Trophoblast cell (in vitro differentiated cells and primary cell): ENCODE results near the gene WDR86.

Experiments used
- DNase-seq, 2 donors: peaks; one replicate each; pipeline ENCODE4 v3.0.0-alpha.2; 2016
- H2AFZ ChIP-seq: 2 replicates; pipeline ENCODE4 v1.6.1; 2013; ENCODE audit warnings: low read length, moderate library complexity, mild to moderate bottlenecking; ENCODE audit not compliant: insufficient read depth, poor library complexity
- H2AK5ac ChIP-seq: 2 replicates; pipeline ENCODE4 v1.6.1; 2013; ENCODE audit warnings: mild to moderate bottlenecking, low read length
- H2BK120ac ChIP-seq: 2 replicates; pipeline ENCODE4 v1.6.1; 2013; ENCODE audit warnings: low read length, mild to moderate bottlenecking, moderate library complexity; ENCODE audit not compliant: insufficient read depth, poor library complexity
- H2BK12ac ChIP-seq: 2 replicates; pipeline ENCODE4 v1.6.1; 2013; ENCODE audit warnings: mild to moderate bottlenecking, low read length, moderate library complexity
- H2BK5ac ChIP-seq: 2 replicates; pipeline ENCODE4 v1.6.1; 2013; ENCODE audit warnings: low read length, low read depth, moderate library complexity, mild to moderate bottlenecking; ENCODE audit not compliant: poor library complexity
- H3K14ac ChIP-seq: 2 replicates; pipeline ENCODE4 v1.6.1; 2013; ENCODE audit warnings: mild to moderate bottlenecking, low read length
- H3K18ac ChIP-seq: 2 replicates; pipeline ENCODE4 v1.6.1; 2013; ENCODE audit warnings: mild to moderate bottlenecking, low read length
- H3K23ac ChIP-seq: 2 replicates; pipeline ENCODE4 v1.6.1; 2013; ENCODE audit warnings: low read length
- H3K27ac ChIP-seq: 2 replicates; pipeline ENCODE4 v1.5.1; 2013; ENCODE audit warnings: low read depth, mild to moderate bottlenecking, inconsistent platforms, low read length, moderate library complexity
- H3K27me3 ChIP-seq: 2 replicates; pipeline ENCODE4 v1.6.1; 2013; ENCODE audit warnings: inconsistent platforms, mild to moderate bottlenecking, low read length, moderate library complexity; ENCODE audit not compliant: insufficient read depth
- H3K36me3 ChIP-seq, 2 experiments: 1 replicate in 1 of 2; 2 replicates in 1 of 2; pipeline ENCODE4 v1.6.1; 2013; ENCODE audit warnings: low read length in 2 of 2, mild to moderate bottlenecking in 2 of 2, moderate library complexity in 1 of 2; ENCODE audit not compliant: insufficient read depth in 2 of 2, control insufficient read depth in 1 of 2
- H3K4ac ChIP-seq: 2 replicates; pipeline ENCODE4 v1.6.1; 2013; ENCODE audit warnings: low read depth, mild to moderate bottlenecking, low read length, moderate library complexity
- H3K4me1 ChIP-seq, 2 experiments: 1 replicate in 1 of 2; 2 replicates in 1 of 2; pipeline ENCODE4 v1.6.1; 2013; ENCODE audit warnings: low read length in 2 of 2, mild to moderate bottlenecking in 2 of 2, moderate library complexity in 1 of 2; ENCODE audit not compliant: insufficient read depth in 2 of 2, control insufficient read depth in 1 of 2
- H3K4me2 ChIP-seq: 2 replicates; pipeline ENCODE4 v1.6.1; 2013; ENCODE audit warnings: inconsistent platforms, mild to moderate bottlenecking, low read length, moderate library complexity
- H3K4me3 ChIP-seq: 2 replicates; pipeline ENCODE4 v1.5.1; 2013; ENCODE audit warnings: mild to moderate bottlenecking, low read depth, low read length, inconsistent platforms
- H3K79me1 ChIP-seq: one replicate; pipeline ENCODE4 v1.6.1; 2013; ENCODE audit warnings: low read length
- H3K79me2 ChIP-seq: 2 replicates; pipeline ENCODE4 v1.6.1; 2013; ENCODE audit warnings: low read length, mild to moderate bottlenecking; ENCODE audit not compliant: control insufficient read depth, insufficient read depth, poor library complexity
- H3K9ac ChIP-seq: 2 replicates; pipeline ENCODE4 v1.6.1; 2013; ENCODE audit warnings: mild to moderate bottlenecking, low read length
- H3K9me3 ChIP-seq: 2 replicates; pipeline ENCODE4 v1.6.1; 2013; ENCODE audit warnings: low read depth, mild to moderate bottlenecking, control low read depth, inconsistent platforms, low read length; ENCODE audit not compliant: insufficient read depth
- H4K12ac ChIP-seq: 2 replicates; pipeline ENCODE4 v1.6.1; 2013; ENCODE audit warnings: low read depth, mild to moderate bottlenecking, low read length, moderate library complexity
- H4K8ac ChIP-seq: 2 replicates; pipeline ENCODE4 v1.6.1; 2013; ENCODE audit warnings: low read depth, mild to moderate bottlenecking, low read length, moderate library complexity
- H4K91ac ChIP-seq: one replicate; pipeline ENCODE4 v1.6.1; 2013; ENCODE audit warnings: low read depth, mild to moderate bottlenecking, low read length, moderate library complexity
- WGBS: extraction: QIAGEN DNeasy Blood & Tissue Kit; methylation state at CpG from one replicate; pipeline ENCODE4 v1.1.7; 2013; ENCODE audit warnings: missing lambda C conversion rate; ENCODE audit not compliant: insufficient read length, insufficient coverage; ENCODE audit errors: extremely low coverage; 5-methylcytosine and 5-hydroxymethylcytosine counted together

The WDR86 gene

DNA sequence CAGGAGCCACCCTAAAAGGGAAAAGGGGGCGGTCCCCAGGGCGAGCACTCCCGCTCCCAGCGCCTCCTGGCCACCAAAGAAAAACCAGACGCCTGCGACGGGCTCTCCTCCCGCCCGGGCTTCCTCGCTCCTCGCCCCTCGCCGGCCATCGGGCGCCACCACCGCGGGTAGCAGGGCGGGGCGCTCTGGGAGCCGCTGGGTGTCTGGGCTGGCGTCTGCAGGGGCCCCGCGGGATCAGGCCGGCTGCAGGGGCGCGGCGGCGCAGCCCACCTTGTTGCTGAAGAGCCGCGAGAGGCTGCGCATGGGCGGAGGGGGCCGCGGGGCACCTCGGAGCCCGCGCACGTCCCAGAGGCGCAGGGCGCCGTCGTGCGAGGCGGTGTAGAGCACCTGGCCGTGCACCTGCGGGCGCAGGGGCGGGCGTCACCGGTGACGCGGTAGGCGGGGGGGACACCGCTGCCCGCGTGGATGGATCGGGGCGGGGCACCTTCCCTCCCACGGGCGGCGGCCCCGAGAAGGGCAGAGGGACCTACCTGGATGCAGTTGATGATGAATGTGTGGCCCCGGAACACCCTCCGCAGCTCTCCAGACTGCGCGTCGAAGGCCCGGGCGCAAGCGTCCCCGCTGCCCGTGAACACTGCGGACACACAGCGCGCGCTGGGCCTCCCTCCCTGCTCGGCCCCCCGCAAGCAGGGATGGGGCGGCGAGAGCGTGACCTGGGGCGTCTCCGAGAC is 28.3 kb downstream of the WDR86 start:
- no peak overlapping the region for H3K4ac ChIP-seq
- H3K9me3 ChIP-seq = peaks cover 2% of the 10 kb centered on the region
- no peak overlapping the region for H3K27ac ChIP-seq
- no peak overlapping the region for H3K9ac ChIP-seq
- H3K23ac ChIP-seq = no peak overlapping the region
- no CpG with 5 or more reads among the region's 83 CpGs for WGBS
- peaks cover 17 to 19% of the 10 kb centered on the region in 2 experiments for H3K36me3 ChIP-seq
- H3K79me2 ChIP-seq = no peaks in the 10 kb centered on the region
- no peak overlapping the region for H2BK12ac ChIP-seq
- H3K4me3 ChIP-seq = peak overlapping the region; percentile 33
- peak overlapping the region; percentile 61 for H3K4me2 ChIP-seq
- H3K18ac ChIP-seq = no peak overlapping the region
- H3K4me1 ChIP-seq = peaks cover 9 to 11% of the 10 kb centered on the region in 2 experiments
- no peak overlapping the region for H4K8ac ChIP-seq
- H3K14ac ChIP-seq = no peak overlapping the region
- H2BK120ac ChIP-seq = no peak overlapping the region
- H4K91ac ChIP-seq = no peak overlapping the region
- no peak overlapping the region for H2AFZ ChIP-seq
- H4K12ac ChIP-seq = no peak overlapping the region
- peaks cover 10% of the 10 kb centered on the region for H3K27me3 ChIP-seq
- no peak for DNase-seq
- no peak overlapping the region for H2AK5ac ChIP-seq
- H2BK5ac ChIP-seq = no peak overlapping the region
- no peaks in the 10 kb centered on the region for H3K79me1 ChIP-seq

DNA sequence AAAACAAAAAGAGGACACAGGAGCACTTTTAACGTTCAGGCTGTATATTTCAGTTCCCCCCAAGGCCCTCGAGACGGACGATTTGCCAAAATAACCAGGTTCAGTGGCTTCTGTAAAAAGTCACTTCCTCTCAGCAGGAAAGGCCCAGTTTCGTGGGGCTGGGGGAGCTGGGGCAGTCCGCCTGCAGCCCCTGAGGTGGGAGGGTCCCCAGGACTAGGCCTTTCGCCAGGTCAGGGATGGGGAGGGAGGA is 28.8 kb downstream of the WDR86 start:
- Histone ChIP-seq H2BK120ac (no peak overlapping the region), H3K23ac (no peak overlapping the region), H3K9ac (no peak overlapping the region), H3K14ac (no peak overlapping the region), H3K36me3 (peaks cover 21 to 24% of the 10 kb centered on the region in 2 experiments), H3K4ac (no peak overlapping the region), H4K8ac (no peak overlapping the region), H3K9me3 (peaks cover 2% of the 10 kb centered on the region), H3K79me1 (no peaks in the 10 kb centered on the region), H2BK12ac (no peak overlapping the region), H3K4me1 (peaks cover 9 to 11% of the 10 kb centered on the region in 2 experiments), H2AK5ac (no peak overlapping the region), H2BK5ac (no peak overlapping the region), H4K12ac (no peak overlapping the region), H3K18ac (no peak overlapping the region), H4K91ac (no peak overlapping the region), H3K4me2 (no peak overlapping the region), H3K4me3 (no peak overlapping the region), H3K79me2 (no peaks in the 10 kb centered on the region), H3K27ac (no peak overlapping the region), H2AFZ (no peak overlapping the region), H3K27me3 (peaks cover 10% of the 10 kb centered on the region)
- DNase-seq = no peak
- no CpG with 5 or more reads among the region's 7 CpGs for WGBS

GRCh38 chr7:151380199-151381097 is 29.4 kb downstream of the WDR86 start:
- Histone ChIP-seq H3K4me2 (no peak overlapping the region), H3K79me1 (no peaks in the 10 kb centered on the region), H4K12ac (no peak overlapping the region), H3K9me3 (peaks cover 2% of the 10 kb centered on the region), H3K14ac (no peak overlapping the region), H3K9ac (no peak overlapping the region), H2BK12ac (no peak overlapping the region), H2BK5ac (no peak overlapping the region), H3K79me2 (no peaks in the 10 kb centered on the region), H3K36me3 (peaks cover 27 to 29% of the 10 kb centered on the region in 2 experiments), H2AFZ (no peak overlapping the region), H3K4me1 (peaks cover 9 to 11% of the 10 kb centered on the region in 2 experiments), H2AK5ac (no peak overlapping the region), H2BK120ac (no peak overlapping the region), H4K8ac (no peak overlapping the region), H3K4me3 (no peak overlapping the region), H3K18ac (no peak overlapping the region), H3K23ac (no peak overlapping the region), H4K91ac (no peak overlapping the region), H3K27me3 (peaks cover 10% of the 10 kb centered on the region), H3K4ac (no peak overlapping the region), H3K27ac (no peak overlapping the region)
- no CpG with 5 or more reads among the region's 32 CpGs for WGBS
- peak in 1 of 2 donors; percentile 30 for DNase-seq

GRCh38 chr7:151379534-151380198 is 30.2 kb downstream of the WDR86 start:
- Histone ChIP-seq H2BK120ac (no peak overlapping the region), H3K4me1 (peaks cover 9 to 11% of the 10 kb centered on the region in 2 experiments), H2AFZ (no peak overlapping the region), H3K27ac (no peak overlapping the region), H3K23ac (no peak overlapping the region), H3K9ac (no peak overlapping the region), H3K4me2 (no peak overlapping the region), H4K12ac (no peak overlapping the region), H2BK5ac (no peak overlapping the region), H3K18ac (no peak overlapping the region), H3K79me1 (no peaks in the 10 kb centered on the region), H3K4me3 (no peak overlapping the region), H3K27me3 (peaks cover 10% of the 10 kb centered on the region), H3K36me3 (peaks cover 28 to 29% of the 10 kb centered on the region in 2 experiments), H3K4ac (no peak overlapping the region), H3K14ac (no peak overlapping the region), H3K9me3 (no peaks in the 10 kb centered on the region), H3K79me2 (no peaks in the 10 kb centered on the region), H4K91ac (no peak overlapping the region), H2BK12ac (no peak overlapping the region), H4K8ac (no peak overlapping the region), H2AK5ac (no peak overlapping the region)
- DNase-seq = peak in 1 of 2 donors; percentile 5
- WGBS = no CpG with 5 or more reads among the region's 25 CpGs
